ENCODE data around the gene OVAAL. TPM values are rescaled to one million over a fixed set of nuclear protein-coding genes. Genes with fewer than 3 reads are reported as not detected.

OVAAL gene
- total RNA-seq, 1 donor from 2014 or later = not detected

DNA sequence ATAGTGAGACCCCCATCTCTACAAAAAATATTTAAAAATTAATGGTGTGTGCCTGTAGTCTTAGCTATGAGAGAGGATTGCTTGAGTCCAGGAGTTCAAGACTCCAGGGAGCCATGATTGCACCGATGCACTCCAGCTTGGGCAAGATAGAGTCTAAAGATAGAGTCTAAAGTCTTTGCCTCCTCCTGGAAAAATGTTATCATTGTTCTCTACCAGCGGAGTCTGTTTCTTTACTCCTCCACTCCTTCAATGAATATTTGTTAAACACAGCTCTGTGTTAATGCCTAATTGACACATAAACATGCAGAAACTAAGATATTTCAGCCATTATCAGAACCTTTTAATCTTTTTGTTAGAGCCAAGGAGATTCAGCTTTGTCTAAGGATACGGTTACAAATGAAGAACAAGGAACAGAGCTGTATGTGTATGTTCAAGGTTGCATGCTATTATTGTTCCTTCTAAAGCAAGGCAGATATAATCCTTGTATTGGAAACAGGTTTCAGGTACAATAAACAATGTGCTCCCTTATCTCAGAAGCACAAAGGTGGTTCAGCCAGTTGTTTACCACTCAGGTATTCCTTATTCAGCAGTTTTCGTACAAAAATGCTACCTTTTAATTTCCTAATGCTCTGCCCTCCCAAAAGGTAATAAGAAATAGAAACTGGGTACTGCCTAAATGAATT, 15.4 kb downstream of the OVAAL start:
- Histone ChIP-seq H4K20me1 (ENCODE audit: insufficient read depth, low read length) (no peaks in the 10 kb centered on the region), H3K4me3 (ENCODE audit: insufficient read depth, low read depth, low read length) (no peak overlapping the region), H3K27me3 (ENCODE audit: insufficient read depth, low read length) (no peaks in the 10 kb centered on the region), H3K36me3 (ENCODE audit: insufficient read depth, low read length) (no peaks in the 10 kb centered on the region), H3K4me1 (ENCODE audit: insufficient read depth, low read length) (peaks cover 16% of the 10 kb centered on the region), H3K79me2 (ENCODE audit: insufficient read depth, low read length) (no peaks in the 10 kb centered on the region), H3K9me3 (ENCODE audit: insufficient read depth, low read depth, low read length) (no peaks in the 10 kb centered on the region), H3K27ac (ENCODE audit: low read depth, low read length) (no peak overlapping the region), H3K4me2 (ENCODE audit: low read length) (no peak overlapping the region), H2AFZ (ENCODE audit: low read depth, low read length) (no peak overlapping the region), H3K9ac (ENCODE audit: low read length) (no peak overlapping the region)
- H3K27me3 Mint-ChIP-seq (ENCODE audit: low read depth, unreplicated experiment) = no peaks in the 10 kb centered on the region
- no peak overlapping the region for H3K4me3 Mint-ChIP-seq (ENCODE audit: unreplicated experiment)
- H3K36me3 Mint-ChIP-seq (ENCODE audit: low read depth, unreplicated experiment) = no peaks in the 10 kb centered on the region
- no peak for TF ChIP-seq EZH2 (IDR thresholded peaks at IDR 0.05; ENCODE audit: insufficient read depth, low read length)
- TF ChIP-seq, protein P1, sequence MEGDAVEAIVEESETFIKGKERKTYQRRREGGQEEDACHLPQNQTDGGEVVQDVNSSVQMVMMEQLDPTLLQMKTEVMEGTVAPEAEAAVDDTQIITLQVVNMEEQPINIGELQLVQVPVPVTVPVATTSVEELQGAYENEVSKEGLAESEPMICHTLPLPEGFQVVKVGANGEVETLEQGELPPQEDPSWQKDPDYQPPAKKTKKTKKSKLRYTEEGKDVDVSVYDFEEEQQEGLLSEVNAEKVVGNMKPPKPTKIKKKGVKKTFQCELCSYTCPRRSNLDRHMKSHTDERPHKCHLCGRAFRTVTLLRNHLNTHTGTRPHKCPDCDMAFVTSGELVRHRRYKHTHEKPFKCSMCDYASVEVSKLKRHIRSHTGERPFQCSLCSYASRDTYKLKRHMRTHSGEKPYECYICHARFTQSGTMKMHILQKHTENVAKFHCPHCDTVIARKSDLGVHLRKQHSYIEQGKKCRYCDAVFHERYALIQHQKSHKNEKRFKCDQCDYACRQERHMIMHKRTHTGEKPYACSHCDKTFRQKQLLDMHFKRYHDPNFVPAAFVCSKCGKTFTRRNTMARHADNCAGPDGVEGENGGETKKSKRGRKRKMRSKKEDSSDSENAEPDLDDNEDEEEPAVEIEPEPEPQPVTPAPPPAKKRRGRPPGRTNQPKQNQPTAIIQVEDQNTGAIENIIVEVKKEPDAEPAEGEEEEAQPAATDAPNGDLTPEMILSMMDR (IDR thresholded peaks at IDR 0.05; ENCODE audit: insufficient read depth, low read depth, low read length) = no peak
- peaks cover 4% of the 10 kb centered on the region for H3K9me3 Mint-ChIP-seq (ENCODE audit: unreplicated experiment)
- no peak for DNase-seq (ENCODE audit: low read depth)
- peaks cover 19% of the 10 kb centered on the region for H3K4me1 Mint-ChIP-seq (ENCODE audit: low read depth, unreplicated experiment)
- no peak overlapping the region for H3K27ac Mint-ChIP-seq (ENCODE audit: unreplicated experiment)
- FAIRE-seq = no peak

DNA sequence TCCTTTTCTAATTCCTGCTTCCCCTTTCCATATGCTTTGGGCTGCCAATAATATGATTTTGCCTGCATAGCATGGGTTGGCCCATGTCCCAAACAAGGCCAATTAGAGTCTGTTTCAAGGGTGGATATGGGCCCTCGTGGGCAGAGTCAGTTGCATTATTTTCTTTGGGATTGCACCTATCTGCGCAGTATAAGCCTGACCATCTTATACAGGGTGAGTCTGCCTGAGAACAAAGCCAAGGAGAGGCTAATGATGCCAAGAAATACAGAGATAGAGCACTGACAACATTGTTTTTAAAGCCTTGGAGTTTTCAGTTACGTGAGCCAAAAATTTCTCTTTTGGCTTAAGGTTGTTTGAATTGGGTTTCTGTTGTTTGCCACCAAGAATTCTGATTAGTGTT, 18.6 kb downstream of the OVAAL start:
- H3K27ac Mint-ChIP-seq (ENCODE audit: unreplicated experiment) = no peak overlapping the region
- Histone ChIP-seq H3K36me3 (ENCODE audit: insufficient read depth, low read length) (no peaks in the 10 kb centered on the region), H3K4me1 (ENCODE audit: insufficient read depth, low read length) (peaks cover 8% of the 10 kb centered on the region), H3K4me2 (ENCODE audit: low read length) (no peak overlapping the region), H4K20me1 (ENCODE audit: insufficient read depth, low read length) (no peaks in the 10 kb centered on the region), H3K79me2 (ENCODE audit: insufficient read depth, low read length) (no peaks in the 10 kb centered on the region), H3K4me3 (ENCODE audit: insufficient read depth, low read depth, low read length) (no peak overlapping the region), H3K9me3 (ENCODE audit: insufficient read depth, low read depth, low read length) (no peaks in the 10 kb centered on the region), H2AFZ (ENCODE audit: low read depth, low read length) (no peak overlapping the region), H3K27me3 (ENCODE audit: insufficient read depth, low read length) (no peaks in the 10 kb centered on the region), H3K27ac (ENCODE audit: low read depth, low read length) (no peak overlapping the region), H3K9ac (ENCODE audit: low read length) (no peak overlapping the region)
- peaks cover 12% of the 10 kb centered on the region for H3K4me1 Mint-ChIP-seq (ENCODE audit: low read depth, unreplicated experiment)
- no peaks in the 10 kb centered on the region for H3K27me3 Mint-ChIP-seq (ENCODE audit: low read depth, unreplicated experiment)
- FAIRE-seq (no peak), DNase-seq (ENCODE audit: low read depth) (peak; percentile 83)
- H3K36me3 Mint-ChIP-seq (ENCODE audit: low read depth, unreplicated experiment) = no peaks in the 10 kb centered on the region
- H3K9me3 Mint-ChIP-seq (ENCODE audit: unreplicated experiment) = peaks cover 4% of the 10 kb centered on the region
- TF ChIP-seq, protein P1 (IDR thresholded peaks at IDR 0.05; ENCODE audit: insufficient read depth, low read depth, low read length) = no peak
- TF ChIP-seq EZH2 (IDR thresholded peaks at IDR 0.05; ENCODE audit: insufficient read depth, low read length) = no peak
- H3K4me3 Mint-ChIP-seq (ENCODE audit: unreplicated experiment) = no peak overlapping the region

DNA sequence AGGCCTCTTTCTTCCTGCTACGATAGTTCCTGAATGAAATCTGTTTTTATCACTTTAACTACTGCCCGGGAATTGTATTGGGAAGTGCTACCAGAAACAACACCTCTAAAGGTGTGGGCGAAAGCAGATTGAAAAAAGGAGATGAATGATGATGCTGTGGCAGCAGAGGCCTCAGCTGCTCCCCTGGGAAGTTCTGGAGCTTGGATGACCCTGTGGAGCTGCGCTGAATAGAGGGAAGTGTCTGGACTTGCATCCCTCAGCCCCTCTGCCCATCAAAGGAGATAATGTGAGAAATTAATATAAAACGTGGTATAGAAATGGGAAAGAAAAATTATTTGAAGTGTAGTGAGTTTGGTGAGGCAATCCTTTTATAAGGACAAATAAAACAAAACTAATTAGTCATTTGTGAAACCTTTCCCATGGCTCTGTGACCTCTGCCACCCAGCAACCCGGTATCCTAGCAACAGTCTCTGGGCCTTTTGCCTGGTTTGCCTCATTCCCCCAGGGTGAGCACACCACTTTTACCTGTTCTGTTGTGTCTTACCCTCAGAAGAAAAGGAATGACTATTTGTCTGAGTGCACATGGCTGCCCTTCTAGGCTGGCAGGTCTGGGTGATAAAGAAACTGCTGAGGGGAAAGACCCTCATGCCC, 21.3 kb downstream of the OVAAL start:
- Histone ChIP-seq H3K4me2 (ENCODE audit: low read length) (peak overlapping the region; percentile 31), H4K20me1 (ENCODE audit: insufficient read depth, low read length) (no peaks in the 10 kb centered on the region), H3K79me2 (ENCODE audit: insufficient read depth, low read length) (no peaks in the 10 kb centered on the region), H3K27me3 (ENCODE audit: insufficient read depth, low read length) (no peaks in the 10 kb centered on the region), H3K4me1 (ENCODE audit: insufficient read depth, low read length) (peaks cover 10% of the 10 kb centered on the region), H3K36me3 (ENCODE audit: insufficient read depth, low read length) (no peaks in the 10 kb centered on the region), H3K4me3 (ENCODE audit: insufficient read depth, low read depth, low read length) (no peak overlapping the region), H3K9me3 (ENCODE audit: insufficient read depth, low read depth, low read length) (no peaks in the 10 kb centered on the region), H3K9ac (ENCODE audit: low read length) (no peak overlapping the region), H3K27ac (ENCODE audit: low read depth, low read length) (no peak overlapping the region), H2AFZ (ENCODE audit: low read depth, low read length) (no peak overlapping the region)
- Mint-ChIP-seq H3K27ac (ENCODE audit: unreplicated experiment) (peak overlapping the region; percentile 27), H3K4me3 (ENCODE audit: unreplicated experiment) (no peak overlapping the region), H3K27me3 (ENCODE audit: low read depth, unreplicated experiment) (no peaks in the 10 kb centered on the region), H3K4me1 (ENCODE audit: low read depth, unreplicated experiment) (peaks cover 13% of the 10 kb centered on the region), H3K36me3 (ENCODE audit: low read depth, unreplicated experiment) (no peaks in the 10 kb centered on the region), H3K9me3 (ENCODE audit: unreplicated experiment) (peaks cover 4% of the 10 kb centered on the region)
- FAIRE-seq (no peak), DNase-seq (ENCODE audit: low read depth) (no peak)
- TF ChIP-seq, protein P1 (IDR thresholded peaks at IDR 0.05; ENCODE audit: insufficient read depth, low read depth, low read length) = no peak
- TF ChIP-seq EZH2 (IDR thresholded peaks at IDR 0.05; ENCODE audit: insufficient read depth, low read length) = no peak

Measured in astrocyte (in vitro differentiated cells and primary cell).